Gastrocnemius medialis (tissue), 4 donors: Measurements from ENCODE around the gene NECTIN2. TPM values are rescaled to one million over a fixed set of nuclear protein-coding genes. Genes with fewer than 3 reads are reported as not detected.
"Not testable (repeated sequence)": the region's sequence is repeated elsewhere in the genome, so short reads cannot be mapped to it uniquely, and the experiment has no call there.

Experiments
- ATAC-seq, 2 donors: fragments of 150-250 bp; one replicate each; pipeline ENCODE4 v1.9.1; 2016
- DNase-seq, 2 donors: peaks; one replicate each; pipeline ENCODE4 v3.0.0-alpha.2; 2019
- H3K27ac ChIP-seq, 4 donors: fragments of 200-600 bp; sonication (generic); 1 replicate in 1 of 4; 2 replicates in 3 of 4; pipeline ENCODE4 v1.5.1; 2016 to 2018; ENCODE audit warnings: mild to moderate bottlenecking in 2 of 4, moderate library complexity in 1 of 4
- H3K27me3 ChIP-seq, 3 donors: fragments of 200-600 bp; sonication (generic) in 2 of 3; 1 replicate in 1 of 3; 2 replicates in 2 of 3; pipeline versions ENCODE4 v1.5.1 to v1.6.0; 2016 to 2019; ENCODE audit warnings: mild to moderate bottlenecking in 1 of 3, moderate library complexity in 1 of 3
- H3K36me3 ChIP-seq, 2 donors: fragments of 200-600 bp; sonication (generic) in 1 of 2; one replicate each; pipeline ENCODE4 v1.5.1; 2017 to 2018
- H3K4me1 ChIP-seq, 2 donors: fragments of 200-600 bp; sonication (generic) in 1 of 2; one replicate each; pipeline ENCODE4 v1.5.1; 2016 to 2017; ENCODE audit warnings: mild to moderate bottlenecking in 2 of 2
- H3K4me3 ChIP-seq, 4 donors: fragments of 200-600 bp; sonication (generic) in 3 of 4; 1 replicate in 1 of 4; 2 replicates in 3 of 4; pipeline ENCODE4 v1.5.1; 2016 to 2019; ENCODE audit warnings: mild to moderate bottlenecking in 2 of 4
- H3K9me3 ChIP-seq, 3 donors: fragments of 200-600 bp; sonication (generic) in 2 of 3; 1 replicate in 1 of 3; 2 replicates in 2 of 3; pipeline ENCODE4 v1.5.1; 2016 to 2019
- POLR2A ChIP-seq, 2 donors: fragments of 450-650 bp; IDR thresholded peaks; one replicate each; pipeline ENCODE4 v1.6.1; 2017; ENCODE audit warnings: antibody characterized with exemption in 2 of 2, mild to moderate bottlenecking in 2 of 2, moderate library complexity in 2 of 2
- in situ Hi-C, 4 donors: fragments of 200-750 bp; cut with MboI; loops; one replicate each; pipeline versions ENCODE4 v1.15.0 to v1.8.0; 2017; ENCODE audit warnings: low sequenced_read_pairs in 4 of 4
- intact Hi-C: fragments of 100-400 bp; cut with DNase I; formaldehyde crosslinking; loops from one replicate; pipeline ENCODE4 v1.15.1; 2023; ENCODE audit warnings: low total_unique reads
- total RNA-seq, 4 donors: library from RNA; depleted of rRNA; stranded (reverse); fragments of >200 nt; gene quantifications; one replicate each; pipeline versions ENCODE4 v1.1.0 to v1.2.3, GENCODE V29; 2016
- TF ChIP-seq, protein P1 (sequence below), 5 experiments: fragments of 450-650 bp in 3 of 5; fragments of 200-600 bp in 2 of 5; sonication (generic) in 2 of 5; IDR thresholded peaks in 4 of 5; conservative IDR thresholded peaks in 1 of 5; 1 replicate in 4 of 5; 2 replicates in 1 of 5; pipeline ENCODE4 v1.5.1; 2016 to 2019; ENCODE audit warnings: antibody characterized with exemption in 5 of 5, mild to moderate bottlenecking in 3 of 5, moderate library complexity in 3 of 5

The NECTIN2 gene
- total RNA-seq, 4 donors from 2014 or later, result 10.3 to 20.8 (median 16.7) TPM

DNA sequence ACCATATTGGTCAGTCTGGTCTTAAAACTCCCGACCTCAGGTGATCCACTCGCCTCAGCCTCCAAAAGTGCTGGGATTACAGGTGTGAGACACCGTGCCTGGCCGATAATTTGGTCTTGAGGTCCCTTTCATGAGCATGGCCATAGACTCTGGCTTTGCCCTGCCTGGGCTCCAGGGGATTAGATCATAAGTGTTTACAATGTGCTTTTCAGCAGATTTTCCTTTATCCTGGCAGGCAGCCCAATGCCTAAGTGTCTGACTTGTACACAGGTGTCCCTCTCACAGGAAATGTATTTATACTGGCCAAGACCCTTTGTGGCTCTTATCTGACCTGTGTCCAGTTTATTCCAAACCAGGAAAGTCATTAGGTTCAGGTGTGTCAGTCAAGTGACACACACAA lies 21.3 kb upstream of the NECTIN2 start:
- Histone ChIP-seq H3K36me3 (no peaks in the 10 kb centered on the region), H3K27ac (no peak overlapping the region), H3K4me1 (peaks cover 0 to 8% of the 10 kb centered on the region in 2 donors), H3K4me3 (no peak overlapping the region), H3K27me3 (no peaks in the 10 kb centered on the region), H3K9me3 (no peaks in the 10 kb centered on the region)
- intact Hi-C loops, result no loop called here
- DNase-seq (no peak), ATAC-seq (no peak)
- TF ChIP-seq, protein P1, sequence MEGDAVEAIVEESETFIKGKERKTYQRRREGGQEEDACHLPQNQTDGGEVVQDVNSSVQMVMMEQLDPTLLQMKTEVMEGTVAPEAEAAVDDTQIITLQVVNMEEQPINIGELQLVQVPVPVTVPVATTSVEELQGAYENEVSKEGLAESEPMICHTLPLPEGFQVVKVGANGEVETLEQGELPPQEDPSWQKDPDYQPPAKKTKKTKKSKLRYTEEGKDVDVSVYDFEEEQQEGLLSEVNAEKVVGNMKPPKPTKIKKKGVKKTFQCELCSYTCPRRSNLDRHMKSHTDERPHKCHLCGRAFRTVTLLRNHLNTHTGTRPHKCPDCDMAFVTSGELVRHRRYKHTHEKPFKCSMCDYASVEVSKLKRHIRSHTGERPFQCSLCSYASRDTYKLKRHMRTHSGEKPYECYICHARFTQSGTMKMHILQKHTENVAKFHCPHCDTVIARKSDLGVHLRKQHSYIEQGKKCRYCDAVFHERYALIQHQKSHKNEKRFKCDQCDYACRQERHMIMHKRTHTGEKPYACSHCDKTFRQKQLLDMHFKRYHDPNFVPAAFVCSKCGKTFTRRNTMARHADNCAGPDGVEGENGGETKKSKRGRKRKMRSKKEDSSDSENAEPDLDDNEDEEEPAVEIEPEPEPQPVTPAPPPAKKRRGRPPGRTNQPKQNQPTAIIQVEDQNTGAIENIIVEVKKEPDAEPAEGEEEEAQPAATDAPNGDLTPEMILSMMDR (IDR thresholded peaks at IDR 0.05 in 4 of 5, conservative IDR thresholded peaks at IDR 0.05 in 1 of 5), result no peak
- TF ChIP-seq POLR2A (IDR thresholded peaks at IDR 0.05), result no peak
- in situ Hi-C loops, result no loop called here

DNA sequence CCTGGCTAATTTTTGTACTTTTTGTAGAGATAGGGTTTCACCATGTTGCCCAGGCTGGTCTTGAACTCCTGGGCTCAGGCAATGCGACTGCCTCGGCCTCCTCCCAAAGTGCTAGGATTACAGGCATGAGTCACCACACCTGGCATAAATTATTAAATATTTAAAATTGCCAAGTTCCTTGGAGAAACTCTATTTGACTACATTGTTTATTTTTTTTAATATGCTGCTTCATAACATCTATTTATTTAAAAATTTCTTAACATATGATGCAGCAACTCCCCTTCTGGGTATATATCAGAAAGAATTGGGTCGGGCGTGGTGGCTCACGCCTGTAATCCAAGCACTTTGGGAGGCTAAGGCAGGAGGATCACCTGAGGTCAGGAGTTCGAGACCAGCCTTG lies 13.2 kb upstream of the NECTIN2 start:
- H3K27ac ChIP-seq, DNase-seq, H3K27me3 ChIP-seq, H3K9me3 ChIP-seq, H3K4me1 ChIP-seq, H3K4me3 ChIP-seq, H3K36me3 ChIP-seq, intact Hi-C loops, ATAC-seq: not testable (repeated sequence)
- in situ Hi-C loops, result loop anchor here in 1 of 4 donors (10.0 kb wide), 1 partner anchor 48 kb away; no protein-coding TSS in a partner anchor

DNA sequence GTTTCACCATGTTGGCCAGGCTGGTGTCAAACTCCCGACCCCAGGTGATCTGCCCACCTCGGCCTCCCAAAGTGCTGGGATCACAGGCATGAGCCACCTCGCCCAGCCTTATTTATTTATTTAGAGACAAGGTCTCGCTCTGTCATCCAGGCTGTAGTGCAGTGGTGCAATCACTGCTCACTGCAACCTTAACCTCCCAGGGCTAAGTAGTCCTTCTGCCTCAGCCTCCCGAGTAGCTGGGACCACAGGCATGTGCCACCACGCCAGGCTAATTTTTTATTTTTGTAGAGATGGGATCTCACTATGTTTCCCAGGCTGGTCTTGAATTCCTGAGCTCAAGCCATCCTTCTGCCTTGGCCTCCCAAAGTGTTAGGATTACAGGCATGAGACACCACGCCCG lies 11.7 kb upstream of the NECTIN2 start:
- H3K4me1 ChIP-seq, H3K4me3 ChIP-seq, intact Hi-C loops, H3K36me3 ChIP-seq, H3K27me3 ChIP-seq, ATAC-seq, H3K9me3 ChIP-seq, H3K27ac ChIP-seq, DNase-seq: not testable (repeated sequence)
- in situ Hi-C loops, result loop anchor here in 1 of 4 donors (10.0 kb wide), 1 partner anchor 50 kb away; no protein-coding TSS in a partner anchor

DNA sequence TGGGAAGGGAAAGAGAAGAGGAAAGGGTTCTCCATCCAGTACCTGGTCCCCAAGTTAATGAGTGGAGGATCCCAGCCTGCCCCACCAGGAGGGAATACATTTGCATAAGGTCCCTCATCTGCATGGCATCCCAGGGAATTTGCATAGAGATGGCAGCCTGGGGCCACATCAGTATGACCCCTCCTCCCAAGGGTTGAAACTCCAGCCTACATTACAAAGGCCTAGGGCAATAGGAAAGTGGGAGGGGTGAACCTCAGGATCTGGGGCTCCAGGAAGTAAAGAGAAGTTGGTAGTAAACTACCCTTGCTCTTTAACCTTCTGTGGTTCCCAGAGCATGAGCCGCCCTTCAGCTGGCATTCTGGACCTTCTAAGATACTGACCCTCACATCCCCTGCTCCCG lies 6.8 kb upstream of the NECTIN2 start:
- Histone ChIP-seq H3K4me3 (no peak overlapping the region), H3K36me3 (no peaks in the 10 kb centered on the region), H3K9me3 (no peaks in the 10 kb centered on the region), H3K27ac (no peak overlapping the region), H3K4me1 (peaks cover 0 to under 1% of the 10 kb centered on the region in 2 donors), H3K27me3 (no peaks in the 10 kb centered on the region)
- TF ChIP-seq, protein P1 (IDR thresholded peaks at IDR 0.05 in 4 of 5, conservative IDR thresholded peaks at IDR 0.05 in 1 of 5), result no peak
- no peak for TF ChIP-seq POLR2A (IDR thresholded peaks at IDR 0.05)
- intact Hi-C loops (no loop called here), in situ Hi-C loops (loop anchor here in 2 of 4 donors (5.0 to 10.0 kb wide), 2 partner anchors 52 to 54 kb away; no protein-coding TSS in a partner anchor)
- no peak for DNase-seq
- ATAC-seq, result no peak

DNA sequence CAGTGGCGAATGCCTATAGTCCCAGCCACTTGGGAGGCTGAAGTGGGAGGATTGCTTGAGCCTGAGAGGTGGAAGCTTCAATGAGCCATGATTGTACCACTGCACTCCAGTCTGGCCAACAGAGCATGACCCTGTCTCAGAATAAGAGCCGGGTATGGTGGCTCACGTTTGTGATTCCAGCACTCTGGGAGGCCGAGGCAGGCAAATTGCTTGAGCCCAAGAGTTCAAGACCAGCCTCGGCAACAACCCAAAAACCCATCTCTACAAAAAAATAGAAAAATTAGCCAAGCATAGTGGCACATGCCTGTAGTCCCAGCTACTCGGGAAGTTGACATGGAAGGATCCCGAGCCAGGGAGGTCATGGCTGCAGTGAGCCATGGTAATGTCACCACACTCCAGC lies 5.3 kb upstream of the NECTIN2 start:
- DNase-seq (no peak), ATAC-seq (no peak)
- H3K27me3 ChIP-seq, result no peaks in the 10 kb centered on the region
- H3K27ac ChIP-seq, result no peak overlapping the region
- in situ Hi-C loops (loop anchor here in 2 of 4 donors (5.0 kb wide), 1 partner anchor 44 kb away; no protein-coding TSS in a partner anchor), intact Hi-C loops (no loop called here)
- peaks cover 8 to 12% of the 10 kb centered on the region in 2 donors for H3K4me1 ChIP-seq
- no peaks in the 10 kb centered on the region for H3K36me3 ChIP-seq
- TF ChIP-seq POLR2A (IDR thresholded peaks at IDR 0.05), result no peak
- TF ChIP-seq, protein P1 (IDR thresholded peaks at IDR 0.05 in 4 of 5, conservative IDR thresholded peaks at IDR 0.05 in 1 of 5), result no peak
- no peak overlapping the region for H3K4me3 ChIP-seq
- no peaks in the 10 kb centered on the region for H3K9me3 ChIP-seq

DNA sequence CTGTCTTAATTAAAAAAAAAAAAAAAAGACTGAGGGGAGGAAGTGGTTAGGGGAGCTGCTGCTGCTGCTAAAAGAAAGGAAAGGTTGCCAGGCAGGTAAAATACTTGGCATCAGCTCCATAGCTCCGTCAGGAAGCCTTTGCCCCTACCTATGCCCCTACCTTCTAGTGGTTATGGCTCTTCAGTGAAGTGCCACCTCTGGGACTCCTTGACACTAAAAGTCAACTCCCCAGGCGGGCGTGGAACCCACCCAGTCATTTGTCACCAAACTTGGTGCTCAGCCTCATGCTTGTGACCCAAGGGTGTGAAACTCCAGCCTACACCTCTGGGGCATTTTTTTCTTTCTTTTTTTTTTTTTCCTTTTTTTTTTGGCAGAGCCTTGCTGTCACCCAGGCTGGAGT lies 4.9 kb upstream of the NECTIN2 start:
- in situ Hi-C loops, result loop anchor here in 2 of 4 donors (5.0 kb wide), 1 partner anchor 44 kb away; no protein-coding TSS in a partner anchor
- intact Hi-C loops, result no loop called here
- H3K36me3 ChIP-seq, result no peaks in the 10 kb centered on the region
- TF ChIP-seq, protein P1 (IDR thresholded peaks at IDR 0.05 in 4 of 5, conservative IDR thresholded peaks at IDR 0.05 in 1 of 5), result no peak
- no peak for TF ChIP-seq POLR2A (IDR thresholded peaks at IDR 0.05)
- H3K27me3 ChIP-seq, result no peaks in the 10 kb centered on the region
- ATAC-seq, result no peak
- no peak for DNase-seq
- H3K4me3 ChIP-seq, result no peak overlapping the region
- peaks cover 8 to 12% of the 10 kb centered on the region in 2 donors for H3K4me1 ChIP-seq
- no peak overlapping the region for H3K27ac ChIP-seq
- H3K9me3 ChIP-seq, result no peaks in the 10 kb centered on the region
